ENCODE results near the gene TPO. TPM values are rescaled to one million over a fixed set of nuclear protein-coding genes. Genes with fewer than 3 reads are reported as not detected.
"Not testable (repeated sequence)": the region's sequence is repeated elsewhere in the genome, so short reads cannot be mapped to it uniquely, and the experiment has no call there.

TPO gene
- total RNA-seq, 1 experiment from 2014 or later, result not detected

GRCh38 chr2:1478311-1479305, 65.3 kb downstream of the TPO start:
- no peaks in the 10 kb centered on the region for H3K4me1 ChIP-seq
- no peak for DNase-seq
- no peaks in the 10 kb centered on the region for H3K36me3 ChIP-seq
- H3K4me3 ChIP-seq, result no peak overlapping the region
- H3K27ac ChIP-seq, result no peak overlapping the region
- H3K9me3 ChIP-seq (replicated peaks), result no peaks in the 10 kb centered on the region
- no peaks in the 10 kb centered on the region for H3K27me3 ChIP-seq

GRCh38 chr2:1479346-1479745, 66.1 kb downstream of the TPO start:
- Histone ChIP-seq H3K9me3 (replicated peaks) (no peaks in the 10 kb centered on the region), H3K4me1 (no peaks in the 10 kb centered on the region), H3K27ac (no peak overlapping the region), H3K36me3 (no peaks in the 10 kb centered on the region), H3K27me3 (no peaks in the 10 kb centered on the region), H3K4me3 (no peak overlapping the region)
- no peak for DNase-seq

DNA sequence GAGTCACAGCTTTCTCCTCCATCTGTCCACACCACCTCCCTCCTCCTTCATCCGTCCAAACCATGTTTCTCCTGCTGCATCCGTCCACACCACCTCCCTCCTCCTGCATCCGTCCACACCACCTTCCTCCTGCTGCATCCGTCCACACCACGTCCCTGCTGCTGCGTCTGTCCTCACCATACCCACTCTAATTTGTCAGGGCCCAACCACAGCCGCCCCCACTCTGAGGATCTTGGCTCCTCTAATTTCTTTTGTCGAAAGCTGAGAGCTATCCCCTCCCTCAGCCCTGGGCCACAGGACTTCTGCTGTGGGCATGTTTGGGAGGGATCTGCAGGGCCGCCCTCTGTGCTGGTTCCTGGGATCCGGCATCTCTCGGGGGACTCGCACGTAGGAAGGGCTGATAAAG, 67.4 kb downstream of the TPO start:
- Histone ChIP-seq H3K4me1 (no peaks in the 10 kb centered on the region), H3K27me3 (no peaks in the 10 kb centered on the region), H3K9me3 (replicated peaks) (no peaks in the 10 kb centered on the region), H3K36me3 (no peaks in the 10 kb centered on the region), H3K4me3 (no peak overlapping the region), H3K27ac (no peak overlapping the region)
- DNase-seq, result peak in 1 of 2 experiments; percentile 15

- Histone ChIP-seq H3K27me3 (no peaks in the 10 kb centered on the region), H3K27ac (no peak overlapping the region), H3K9me3 (replicated peaks) (no peaks in the 10 kb centered on the region), H3K4me3 (no peak overlapping the region), H3K36me3 (no peaks in the 10 kb centered on the region), H3K4me1 (no peaks in the 10 kb centered on the region)
- no peak for DNase-seq
These were observed 68.4 kb downstream of the TPO start for GRCh38 chr2:1481406-1482252.

- Histone ChIP-seq H3K4me1 (no peaks in the 10 kb centered on the region), H3K27me3 (no peaks in the 10 kb centered on the region), H3K9me3 (replicated peaks) (no peaks in the 10 kb centered on the region), H3K36me3 (no peaks in the 10 kb centered on the region), H3K4me3 (no peak overlapping the region), H3K27ac (no peak overlapping the region)
- no peak for DNase-seq
These were observed 69.0 kb downstream of the TPO start for GRCh38 chr2:1482253-1482675.

- H3K4me1 ChIP-seq, result no peaks in the 10 kb centered on the region
- no peak overlapping the region for H3K27ac ChIP-seq
- H3K36me3 ChIP-seq, result no peaks in the 10 kb centered on the region
- no peak overlapping the region for H3K4me3 ChIP-seq
- no peaks in the 10 kb centered on the region for H3K9me3 ChIP-seq (replicated peaks)
- H3K27me3 ChIP-seq, result no peaks in the 10 kb centered on the region
- no peak for DNase-seq
These were observed 69.7 kb downstream of the TPO start for GRCh38 chr2:1482981-1483380.

DNA sequence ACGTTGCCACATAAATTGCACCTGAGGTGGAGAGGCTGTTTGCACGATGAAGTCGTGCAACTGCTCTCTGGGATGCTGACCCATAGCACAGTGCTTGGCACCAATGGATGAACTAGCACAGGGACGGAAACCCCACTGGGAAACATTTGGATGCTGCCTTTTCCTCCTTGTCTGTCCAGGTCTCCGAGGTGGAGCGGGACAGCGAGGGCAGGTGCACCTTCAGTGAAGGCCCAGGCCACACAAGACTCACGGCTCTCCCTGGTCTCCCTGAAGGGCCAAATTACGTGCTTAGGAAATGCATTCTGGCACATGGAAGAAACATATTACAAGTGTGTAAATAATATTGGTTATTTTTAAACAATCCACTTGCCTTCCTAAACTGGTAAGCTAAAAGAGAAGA, 70.3 kb downstream of the TPO start:
- Histone ChIP-seq H3K9me3 (replicated peaks) (no peaks in the 10 kb centered on the region), H3K27ac (no peak overlapping the region), H3K4me3 (no peak overlapping the region), H3K4me1 (no peaks in the 10 kb centered on the region), H3K27me3 (no peaks in the 10 kb centered on the region), H3K36me3 (no peaks in the 10 kb centered on the region)
- DNase-seq, result no peak

DNA sequence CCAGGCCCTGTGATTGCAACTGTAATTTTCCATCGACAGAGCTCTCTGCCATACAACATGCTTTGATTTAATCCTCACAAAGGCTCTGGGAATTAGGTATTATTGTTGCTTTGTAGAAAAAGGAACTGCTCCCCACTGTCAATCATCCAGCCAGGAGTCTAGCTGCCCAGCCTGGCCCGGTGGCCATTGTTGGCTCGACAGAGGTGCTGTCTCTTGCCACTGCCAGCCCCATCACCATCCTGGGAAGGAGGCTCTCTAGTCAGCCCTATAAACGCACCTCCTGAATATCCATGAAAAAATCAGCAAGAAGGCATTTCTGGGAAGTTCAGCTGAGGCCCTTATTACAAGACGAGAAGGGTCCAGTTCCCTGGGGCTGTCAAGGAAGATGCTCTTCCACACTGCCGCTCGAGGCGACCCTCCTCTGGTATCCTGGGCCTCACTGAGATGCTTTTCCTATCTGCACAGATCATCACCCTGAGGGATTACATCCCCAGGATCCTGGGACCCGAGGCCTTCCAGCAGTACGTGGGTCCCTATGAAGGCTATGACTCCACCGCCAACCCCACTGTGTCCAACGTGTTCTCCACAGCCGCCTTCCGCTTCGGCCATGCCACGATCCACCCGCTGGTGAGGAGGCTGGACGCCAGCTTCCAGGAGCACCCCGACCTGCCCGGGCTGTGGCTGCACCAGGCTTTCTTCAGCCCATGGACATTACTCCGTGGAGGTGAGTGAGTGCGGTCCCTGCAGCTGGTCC, 71.0 kb downstream of the TPO start:
- Histone ChIP-seq H3K36me3 (no peaks in the 10 kb centered on the region), H3K4me1 (no peaks in the 10 kb centered on the region), H3K4me3 (no peak overlapping the region), H3K27me3 (no peaks in the 10 kb centered on the region), H3K9me3 (replicated peaks) (no peaks in the 10 kb centered on the region), H3K27ac (no peak overlapping the region)
- no peak for DNase-seq

DNA sequence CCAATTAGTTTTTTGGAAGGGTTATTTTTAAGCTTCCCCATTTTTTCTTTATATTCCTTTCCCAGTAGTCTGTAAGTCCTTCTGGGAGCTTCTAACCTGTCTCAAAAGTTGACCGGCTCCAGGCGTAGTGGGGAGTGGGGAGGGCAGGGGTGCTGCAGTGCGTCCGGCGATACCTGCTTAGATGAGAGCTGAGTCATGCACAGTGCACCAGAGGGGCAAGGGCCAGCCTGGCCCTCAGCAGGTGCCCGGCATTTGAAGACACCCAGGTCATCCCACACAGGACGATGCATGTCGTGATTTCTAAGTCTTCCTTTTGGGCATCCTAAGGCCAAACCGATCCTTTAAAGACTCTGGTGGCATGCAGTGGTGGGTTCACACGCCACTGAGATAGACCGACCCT, 73.4 kb downstream of the TPO start:
- DNase-seq, result no peak

GRCh38 chr2:1487758-1488157, 74.5 kb downstream of the TPO start:
- no peak for DNase-seq
- Histone ChIP-seq H3K27me3 (peaks cover 11% of the 10 kb centered on the region), H3K4me1 (no peaks in the 10 kb centered on the region), H3K36me3 (no peaks in the 10 kb centered on the region), H3K9me3 (replicated peaks) (no peaks in the 10 kb centered on the region), H3K4me3 (no peak overlapping the region), H3K27ac (no peak overlapping the region)

More for the DNA sequence above, 73.4 kb downstream of the TPO start:
- Histone ChIP-seq H3K27ac (no peak overlapping the region), H3K27me3 (peaks cover 10% of the 10 kb centered on the region), H3K36me3 (no peaks in the 10 kb centered on the region), H3K9me3 (replicated peaks) (no peaks in the 10 kb centered on the region), H3K4me3 (no peak overlapping the region), H3K4me1 (no peaks in the 10 kb centered on the region)

GRCh38 chr2:1488181-1488671, 75.0 kb downstream of the TPO start:
- no peak for DNase-seq
- H3K9me3 ChIP-seq (replicated peaks), result no peaks in the 10 kb centered on the region

GRCh38 chr2:1488851-1489250, 75.6 kb downstream of the TPO start:
- H3K4me1 ChIP-seq, result no peaks in the 10 kb centered on the region

More at GRCh38 chr2:1488181-1488671, 75.0 kb downstream of the TPO start:
- Histone ChIP-seq H3K27ac (no peak overlapping the region), H3K36me3 (no peaks in the 10 kb centered on the region), H3K4me3 (no peak overlapping the region), H3K27me3 (peaks cover 11% of the 10 kb centered on the region), H3K4me1 (no peaks in the 10 kb centered on the region)

GRCh38 chr2:1489486-1489885, 76.2 kb downstream of the TPO start:
- DNase-seq, result no peak
- Histone ChIP-seq H3K4me3 (no peak overlapping the region), H3K27ac (no peak overlapping the region), H3K36me3 (no peaks in the 10 kb centered on the region), H3K27me3 (peaks cover 17% of the 10 kb centered on the region), H3K9me3 (replicated peaks) (no peaks in the 10 kb centered on the region), H3K4me1 (no peaks in the 10 kb centered on the region)

More at GRCh38 chr2:1488851-1489250, 75.6 kb downstream of the TPO start:
- Histone ChIP-seq H3K36me3 (no peaks in the 10 kb centered on the region), H3K27ac (no peak overlapping the region), H3K27me3 (peaks cover 11% of the 10 kb centered on the region), H3K9me3 (replicated peaks) (no peaks in the 10 kb centered on the region), H3K4me3 (no peak overlapping the region)
- DNase-seq, result no peak

- peaks cover 24% of the 10 kb centered on the region for H3K27me3 ChIP-seq
- not testable (repeated sequence) for H3K4me3 ChIP-seq
These were observed 77.1 kb downstream of the TPO start for GRCh38 chr2:1490381-1490780.

More at GRCh38 chr2:1490381-1490780, 77.1 kb downstream of the TPO start:
- H3K9me3 ChIP-seq (replicated peaks); H3K36me3 ChIP-seq; H3K4me1 ChIP-seq; H3K27ac ChIP-seq; DNase-seq: not testable (repeated sequence)
